Nephron progenitor cell (in vitro differentiated cells): ENCODE measurements around the gene ZNF680.

ENCODE experiments used
- DNase-seq: peaks from one replicate; pipeline ENCODE4 v3.0.0; 2021
- H3K27ac Mint-ChIP-seq: 2 replicates; pipeline ENCODE4 v1.8.0; 2021; ENCODE audit warnings: mild to moderate bottlenecking, moderate library complexity, mixed read lengths
- H3K27me3 Mint-ChIP-seq: 2 replicates; pipeline ENCODE4 v1.8.0; 2021; ENCODE audit warnings: mild to moderate bottlenecking, low read depth, mixed read lengths; ENCODE audit not compliant: poor library complexity
- H3K36me3 Mint-ChIP-seq: 2 replicates; pipeline ENCODE4 v1.8.0; 2021; ENCODE audit warnings: low read depth, mixed read lengths
- H3K4me1 Mint-ChIP-seq: 2 replicates; pipeline ENCODE4 v1.8.0; 2021; ENCODE audit warnings: mixed read lengths
- H3K4me3 Mint-ChIP-seq: 2 replicates; pipeline ENCODE4 v1.8.0; 2021; ENCODE audit warnings: mild to moderate bottlenecking, moderate library complexity, mixed read lengths
- H3K9me3 Mint-ChIP-seq: 2 replicates; pipeline ENCODE4 v1.8.0; 2021; ENCODE audit warnings: mild to moderate bottlenecking, moderate library complexity, mixed read lengths
- CTCF ChIP-seq: fragments of 200-600 bp; sonication (generic); IDR thresholded peaks from 2 replicates; pipeline ENCODE4 v1.5.0; 2021; ENCODE audit warnings: antibody characterized with exemption

The ZNF680 gene

GRCh38 chr7:64521409-64521984 is 41.4 kb downstream of the ZNF680 start:
- H3K4me1 Mint-ChIP-seq: no peaks in the 10 kb centered on the region
- no peak for DNase-seq
- peaks cover 100% of the 10 kb centered on the region for H3K36me3 Mint-ChIP-seq
- H3K27me3 Mint-ChIP-seq: no peaks in the 10 kb centered on the region
- TF ChIP-seq CTCF: no peak
- peaks cover 97% of the 10 kb centered on the region for H3K9me3 Mint-ChIP-seq
- H3K27ac Mint-ChIP-seq: no peak overlapping the region
- H3K4me3 Mint-ChIP-seq: no peak overlapping the region

DNA sequence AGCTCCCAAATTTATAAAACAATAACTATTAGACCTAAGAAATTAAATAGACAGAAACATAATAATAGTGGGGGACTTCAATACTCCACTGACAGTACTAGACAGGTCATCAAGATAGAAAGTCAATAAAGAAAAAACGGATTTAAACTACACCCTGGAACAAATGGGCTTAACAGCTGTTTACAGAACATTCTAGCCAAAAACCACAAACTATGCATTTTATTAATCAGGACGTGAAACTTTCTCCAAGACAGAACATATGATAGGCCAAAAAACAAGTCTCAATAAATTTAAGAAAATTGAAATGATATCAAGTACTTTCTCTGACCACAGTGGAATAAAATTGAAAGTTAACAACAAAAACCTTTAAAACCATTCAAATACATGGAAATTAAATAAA is 46.4 kb downstream of the ZNF680 start:
- H3K27ac Mint-ChIP-seq: no peak overlapping the region
- H3K36me3 Mint-ChIP-seq: peaks cover 97% of the 10 kb centered on the region
- H3K4me3 Mint-ChIP-seq: no peak overlapping the region
- no peak for DNase-seq
- peaks cover 3% of the 10 kb centered on the region for H3K27me3 Mint-ChIP-seq
- no peaks in the 10 kb centered on the region for H3K4me1 Mint-ChIP-seq
- H3K9me3 Mint-ChIP-seq: peaks cover 98% of the 10 kb centered on the region
- TF ChIP-seq CTCF: no peak

DNA sequence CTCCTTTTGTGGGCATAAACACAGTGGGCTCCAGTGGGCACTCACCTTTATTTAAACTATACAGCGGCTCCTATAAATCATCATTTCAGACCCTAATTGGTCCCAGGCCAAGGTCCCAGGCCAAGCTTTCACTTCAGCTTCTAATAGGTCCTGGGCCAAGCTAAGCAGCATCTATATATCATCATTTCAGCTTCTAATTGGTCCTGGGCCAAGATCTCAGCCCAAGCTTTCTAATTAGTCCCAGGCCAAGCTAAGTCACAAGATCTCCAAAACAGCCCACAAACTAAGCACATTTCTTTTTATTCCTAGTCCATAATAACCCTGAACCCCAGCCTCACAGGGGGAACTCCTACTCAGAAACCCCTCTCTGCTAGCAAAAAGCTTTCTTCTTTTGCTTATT is 47.1 kb downstream of the ZNF680 start:
- TF ChIP-seq CTCF: no peak
- H3K36me3 Mint-ChIP-seq: peaks cover 97% of the 10 kb centered on the region

DNA sequence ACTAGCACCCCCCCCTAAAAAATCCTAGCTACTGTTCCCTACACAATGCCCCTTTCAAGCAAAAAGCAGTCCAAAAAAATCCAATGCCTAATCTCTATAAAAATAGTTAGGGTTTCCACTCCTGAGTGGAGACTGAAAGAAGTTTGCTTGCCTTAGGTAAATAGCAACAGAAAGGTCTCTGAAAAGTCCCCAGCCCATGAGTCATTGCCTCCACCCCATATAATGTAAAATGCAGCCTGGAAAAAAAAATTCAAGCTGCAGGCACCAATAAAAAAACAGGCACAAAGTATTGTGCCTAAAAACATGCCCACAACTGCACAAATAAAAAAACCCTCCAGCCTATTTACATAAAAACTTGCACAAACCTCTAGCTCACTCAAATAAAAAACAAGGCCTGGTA is 47.5 kb downstream of the ZNF680 start:
- Mint-ChIP-seq H3K36me3 (peaks cover 94% of the 10 kb centered on the region), H3K27ac (no peak overlapping the region), H3K4me3 (no peak overlapping the region), H3K9me3 (peaks cover 97% of the 10 kb centered on the region), H3K27me3 (peaks cover 3% of the 10 kb centered on the region), H3K4me1 (no peaks in the 10 kb centered on the region)
- no peak for DNase-seq
- no peak for TF ChIP-seq CTCF

More for the DNA sequence above, 47.1 kb downstream of the ZNF680 start:
- H3K27me3 Mint-ChIP-seq: peaks cover 3% of the 10 kb centered on the region
- no peak overlapping the region for H3K27ac Mint-ChIP-seq
- H3K9me3 Mint-ChIP-seq: peaks cover 98% of the 10 kb centered on the region
- no peak for DNase-seq
- H3K4me3 Mint-ChIP-seq: no peak overlapping the region
- H3K4me1 Mint-ChIP-seq: no peaks in the 10 kb centered on the region

DNA sequence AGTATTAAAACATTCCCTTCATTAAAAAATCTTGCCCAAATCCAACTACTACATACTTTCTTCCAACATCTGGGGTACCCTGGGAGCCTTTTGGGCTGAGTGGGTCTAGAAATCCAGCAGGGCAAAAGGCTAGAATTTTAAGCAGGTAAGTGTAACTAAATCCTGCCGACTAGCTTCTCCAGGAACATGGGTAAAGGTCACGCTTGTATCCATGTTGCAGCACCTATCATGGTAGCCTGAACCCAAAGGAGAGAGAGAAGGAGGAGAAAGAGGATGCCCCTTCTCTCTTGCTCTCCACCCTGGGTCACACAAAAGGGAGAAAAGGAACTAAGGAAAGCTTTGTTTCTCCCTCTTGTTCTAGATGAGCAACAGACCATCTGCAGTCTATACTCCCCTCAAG is 53.3 kb downstream of the ZNF680 start:
- Mint-ChIP-seq H3K9me3 (peaks cover 92% of the 10 kb centered on the region), H3K36me3 (peaks cover 79% of the 10 kb centered on the region), H3K4me1 (no peaks in the 10 kb centered on the region), H3K27ac (no peak overlapping the region), H3K27me3 (no peaks in the 10 kb centered on the region), H3K4me3 (no peak overlapping the region)
- no peak for TF ChIP-seq CTCF
- DNase-seq: no peak

DNA sequence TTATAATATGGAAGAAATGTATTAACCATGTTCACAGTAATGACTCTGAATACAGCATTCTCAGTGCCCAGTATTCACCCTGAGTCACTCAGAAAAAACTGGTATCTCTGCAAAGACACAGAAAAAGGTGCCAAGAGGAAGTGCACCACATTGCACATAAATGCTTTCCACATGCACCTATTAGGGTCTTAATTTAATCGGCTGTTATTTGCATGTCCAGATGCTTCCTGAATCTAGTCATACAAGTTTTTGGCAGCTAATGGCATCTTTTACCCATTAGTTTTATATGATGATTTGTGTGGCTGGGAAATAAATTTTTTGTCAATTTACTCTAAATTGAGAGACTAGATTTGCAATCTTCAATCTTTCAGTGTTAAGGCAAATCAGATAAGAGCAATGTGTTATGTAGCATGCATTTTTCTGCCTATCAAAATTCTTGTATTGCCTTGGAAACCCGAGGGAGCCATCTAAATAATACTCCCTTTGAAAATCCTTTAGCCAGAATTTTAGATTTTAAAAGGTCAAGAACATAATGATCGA is 58.2 kb downstream of the ZNF680 start:
- Mint-ChIP-seq H3K9me3 (peaks cover 82% of the 10 kb centered on the region), H3K4me1 (no peaks in the 10 kb centered on the region), H3K27me3 (no peaks in the 10 kb centered on the region)

More for the DNA sequence above, 58.2 kb downstream of the ZNF680 start:
- H3K27ac Mint-ChIP-seq: no peak overlapping the region
- TF ChIP-seq CTCF: no peak
- DNase-seq: no peak
- no peak overlapping the region for H3K4me3 Mint-ChIP-seq
- peaks cover 47% of the 10 kb centered on the region for H3K36me3 Mint-ChIP-seq
